ENCODE results near the gene ZSWIM6. TPM values are rescaled to one million over a fixed set of nuclear protein-coding genes. Genes with fewer than 3 reads are reported as not detected.

The ZSWIM6 gene
- total and polyA plus RNA-seq, 11 donors: 1.9 to 14.9 (median 6.3) TPM

DNA sequence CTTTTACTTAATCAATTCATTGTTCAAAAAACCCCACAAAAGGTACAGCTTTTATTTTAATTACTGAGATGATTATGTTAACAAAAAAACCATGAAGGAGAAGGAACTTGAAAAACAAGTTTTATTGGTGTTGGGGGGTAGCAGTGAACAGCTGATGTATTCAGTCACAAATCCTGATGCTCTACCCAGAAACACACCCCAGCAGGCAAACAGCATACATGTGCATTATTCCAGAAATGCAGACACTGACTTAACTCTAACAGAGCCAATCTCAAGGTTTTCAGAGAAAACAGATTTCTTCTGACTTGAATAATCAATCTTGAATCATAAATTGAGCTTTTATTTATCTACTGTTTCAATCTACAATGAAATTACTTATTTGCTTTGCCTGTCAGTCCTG, 175.2 kb downstream of the ZSWIM6 start:
- Histone ChIP-seq H3K36me3 (no peaks in the 10 kb centered on the region), H3K4me3 (no peak overlapping the region), H3K4me1 (no peaks in the 10 kb centered on the region), H3K9me3 (peaks cover 0 to 8% (median 0%) of the 10 kb centered on the region in 12 donors), H3K27me3 (no peaks in the 10 kb centered on the region), H3K27ac (no peak overlapping the region)
- no peak for TF ChIP-seq CTCF (IDR thresholded peaks at IDR 0.05)
- TF ChIP-seq POLR2A (IDR thresholded peaks at IDR 0.05): no peak
- ATAC-seq (no peak), DNase-seq (no peak)
- intact Hi-C loops (cut with DNase I): no loop called here

- no peak overlapping the region for H3K4me3 ChIP-seq
- TF ChIP-seq POLR2A (IDR thresholded peaks at IDR 0.05) (no peak), CTCF (IDR thresholded peaks at IDR 0.05) (no peak)
- DNase-seq (no peak), ATAC-seq (no peak)
- no peaks in the 10 kb centered on the region for H3K27me3 ChIP-seq
- peaks cover 0 to 24% (median 0%) of the 10 kb centered on the region in 12 donors for H3K9me3 ChIP-seq
- intact Hi-C loops (cut with DNase I): no loop called here
- no peaks in the 10 kb centered on the region for H3K4me1 ChIP-seq
- 97 to 99% (median 99%) methylated on average over 2 of the region's 2 CpGs for WGBS, 4 donors
- peaks cover 0 to 8% (median 0%) of the 10 kb centered on the region in 9 donors for H3K36me3 ChIP-seq
- H3K27ac ChIP-seq: no peak overlapping the region
Observed at GRCh38 chr5:61516946-61517345, 184.9 kb downstream of the ZSWIM6 start.

DNA sequence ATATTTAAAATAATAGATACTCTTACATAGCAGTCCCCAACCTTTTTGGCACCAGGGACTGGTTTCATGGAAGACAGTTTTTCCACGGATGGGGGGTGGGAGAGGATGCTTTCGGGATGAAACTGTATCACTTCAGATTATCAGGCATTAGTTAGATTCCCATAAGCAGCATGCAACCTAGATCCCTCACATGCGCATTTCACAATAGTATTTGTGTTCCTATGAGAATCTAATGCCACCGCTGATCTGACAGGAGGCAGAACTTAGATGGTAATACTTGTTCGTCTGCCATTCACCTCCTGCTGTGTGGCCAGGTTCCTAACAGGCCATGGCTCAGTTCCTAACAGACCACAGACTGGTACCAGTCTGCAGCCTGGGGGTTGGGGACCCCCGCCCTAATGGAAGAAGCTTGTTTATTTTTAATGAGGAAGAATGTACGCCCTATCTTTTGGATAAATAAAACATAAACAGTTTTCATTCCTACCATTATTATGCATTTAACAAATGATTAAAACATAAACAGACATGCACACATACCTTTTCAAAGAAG, 187.7 kb downstream of the ZSWIM6 start:
- intact Hi-C loops (cut with DNase I): no loop called here
- 86 to 91% (median 89%) methylated on average over 7 of the region's 7 CpGs for WGBS, 4 donors

DNA sequence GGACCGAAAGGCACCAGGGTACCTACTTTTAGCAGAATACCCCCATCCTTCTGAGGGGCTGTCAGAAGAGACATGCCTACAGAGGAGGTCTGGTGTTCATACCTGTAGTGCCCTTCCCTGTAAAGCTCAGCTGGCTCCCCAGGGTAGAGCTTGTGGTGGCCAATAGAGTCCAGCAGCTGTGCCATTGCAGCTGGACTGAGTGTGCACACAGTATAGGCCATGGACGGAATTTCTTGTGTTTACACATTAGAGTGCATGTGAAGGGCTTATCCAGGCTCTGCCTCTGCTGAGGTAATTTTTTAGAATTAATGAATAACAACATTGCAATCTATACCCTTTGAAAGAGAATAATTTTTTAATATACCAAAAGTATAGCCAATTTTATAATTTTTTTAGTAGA, 191.0 kb downstream of the ZSWIM6 start:
- no peaks in the 10 kb centered on the region for H3K9me3 ChIP-seq
- TF ChIP-seq CTCF (IDR thresholded peaks at IDR 0.05): no peak
- TF ChIP-seq POLR2A (IDR thresholded peaks at IDR 0.05): no peak
- no peaks in the 10 kb centered on the region for H3K27me3 ChIP-seq
- ATAC-seq (no peak), DNase-seq (no peak)
- H3K36me3 ChIP-seq: peaks cover 0 to 47% (median 4%) of the 10 kb centered on the region in 9 donors
- WGBS, 4 donors: 93 to 97% (median 96%) methylated on average over 2 of the region's 2 CpGs
- H3K4me3 ChIP-seq: no peak overlapping the region
- H3K4me1 ChIP-seq: peaks cover 0 to 7% (median 0%) of the 10 kb centered on the region in 12 donors
- H3K27ac ChIP-seq: no peak overlapping the region
- intact Hi-C loops (cut with DNase I): no loop called here

More for the DNA sequence above, 187.7 kb downstream of the ZSWIM6 start:
- no peak for ATAC-seq
- no peak overlapping the region for H3K4me3 ChIP-seq
- no peak overlapping the region for H3K27ac ChIP-seq
- peaks cover 0 to 20% (median 0%) of the 10 kb centered on the region in 12 donors for H3K9me3 ChIP-seq
- peaks cover 0 to 18% (median 0%) of the 10 kb centered on the region in 9 donors for H3K36me3 ChIP-seq
- no peak for DNase-seq
- TF ChIP-seq CTCF (IDR thresholded peaks at IDR 0.05): no peak
- no peak for TF ChIP-seq POLR2A (IDR thresholded peaks at IDR 0.05)
- no peaks in the 10 kb centered on the region for H3K27me3 ChIP-seq
- no peaks in the 10 kb centered on the region for H3K4me1 ChIP-seq

Data from heart left ventricle (tissue), 16 donors.